Right forelimb (tissue), 1 donor: Measurements from ENCODE around the gene BMP10.

Source experiments
- DNase-seq: peaks from one replicate; pipeline ENCODE4 v3.0.0-alpha.2; 2018

BMP10 gene

DNA sequence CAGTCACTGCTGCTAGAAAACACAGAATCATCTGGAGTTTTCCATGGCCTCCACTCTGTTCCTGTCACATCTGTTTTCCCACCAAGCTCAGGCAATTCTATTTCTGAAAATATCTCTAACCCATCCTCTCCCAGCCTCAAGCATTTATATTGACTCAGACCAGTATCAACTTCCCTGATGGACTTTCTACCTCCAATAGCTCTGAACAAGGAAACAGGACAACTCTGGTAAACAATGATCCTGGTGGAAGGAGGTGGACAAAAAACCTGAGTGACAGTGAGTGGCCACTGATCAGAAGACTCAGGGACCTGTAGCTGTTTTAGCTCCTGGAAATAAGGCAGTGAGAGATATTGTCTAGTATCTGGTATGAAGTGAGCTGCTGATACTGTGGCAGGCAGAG lies 23.4 kb downstream of the BMP10 start:
- DNase-seq, result no peak

DNA sequence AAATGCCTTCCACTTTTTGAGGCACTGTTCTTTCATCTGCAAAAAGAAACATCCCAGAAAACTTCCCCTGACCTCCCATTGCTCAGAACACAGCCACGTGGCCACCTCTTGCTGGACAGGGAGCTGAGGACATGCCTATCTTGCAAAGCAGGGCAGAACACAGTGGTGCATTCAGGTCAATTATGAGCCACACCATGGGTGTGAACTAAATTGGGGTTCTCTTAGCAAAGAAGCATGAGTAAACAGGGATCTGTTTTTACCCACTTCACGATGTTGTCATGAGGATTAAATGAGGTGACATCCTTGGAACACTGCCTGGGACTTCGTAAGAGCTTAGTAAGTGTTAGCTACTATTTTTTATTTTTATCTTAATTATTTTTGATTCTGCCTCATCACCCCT lies 25.1 kb downstream of the BMP10 start:
- no peak for DNase-seq

DNA sequence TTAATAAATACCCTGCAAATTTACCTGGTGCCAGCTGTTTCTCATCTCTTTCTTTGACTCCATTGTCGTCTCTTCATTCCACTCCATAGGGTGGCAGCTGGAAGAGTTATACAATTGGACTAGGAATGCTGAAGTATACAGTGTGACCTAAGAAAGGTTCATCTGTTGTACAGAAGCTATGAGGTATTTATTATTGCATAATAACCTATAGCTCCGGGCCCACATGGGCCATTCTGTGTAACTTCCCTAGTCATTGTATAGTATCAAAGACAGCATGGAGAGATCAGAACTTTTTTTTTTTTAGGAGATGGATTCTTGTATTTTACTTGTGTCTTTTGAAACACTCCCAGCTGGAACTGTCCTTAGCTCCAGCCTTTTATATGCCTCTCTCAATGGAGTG lies 26.2 kb downstream of the BMP10 start:
- DNase-seq, result no peak

DNA sequence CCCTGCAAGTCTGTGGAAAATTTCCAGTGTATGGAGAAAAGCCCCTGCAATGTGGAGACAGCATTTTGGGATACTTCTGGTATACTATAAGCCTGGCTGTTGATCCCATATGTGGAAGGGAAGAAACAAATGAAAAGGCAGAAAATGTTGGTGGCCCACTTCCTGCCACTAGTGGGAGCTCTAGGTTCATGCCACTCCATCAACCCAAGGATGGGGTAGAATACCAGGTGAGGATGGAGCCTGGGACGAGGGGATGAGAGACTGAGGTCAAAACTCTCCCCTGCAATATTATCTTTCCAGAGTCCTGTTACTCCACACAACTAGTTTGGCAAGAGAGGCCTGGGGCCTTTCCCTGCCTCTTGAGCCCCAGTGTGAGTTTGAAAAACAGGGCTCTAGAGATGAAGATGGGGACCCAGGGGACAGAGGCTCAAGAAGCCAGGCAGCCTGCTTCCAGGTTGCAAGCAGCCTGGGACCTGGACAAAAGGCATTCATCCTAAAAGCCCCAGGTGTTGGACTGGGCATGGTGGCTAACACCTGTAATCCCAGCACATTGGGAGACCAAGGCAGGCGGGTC lies 31.9 kb downstream of the BMP10 start:
- DNase-seq, result no peak

DNA sequence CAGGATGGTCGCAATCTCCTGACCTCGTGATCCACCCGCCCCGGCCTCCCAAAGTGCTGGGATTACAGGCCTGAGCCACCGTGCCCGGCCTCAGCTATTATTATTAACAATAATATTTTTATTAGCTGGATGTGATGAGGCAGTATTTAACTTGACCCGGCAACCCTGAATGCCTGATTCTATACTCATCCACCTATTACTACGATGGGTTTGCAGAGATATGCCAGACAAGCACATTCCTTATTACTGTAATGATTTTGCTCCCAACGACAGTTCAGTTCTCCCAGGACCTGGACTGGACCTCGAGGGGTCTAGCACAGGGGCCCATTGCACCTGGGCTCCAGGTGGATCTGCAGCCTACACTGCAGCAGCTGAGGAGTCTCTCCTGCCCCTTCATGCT lies 32.6 kb downstream of the BMP10 start:
- DNase-seq, result no peak

DNA sequence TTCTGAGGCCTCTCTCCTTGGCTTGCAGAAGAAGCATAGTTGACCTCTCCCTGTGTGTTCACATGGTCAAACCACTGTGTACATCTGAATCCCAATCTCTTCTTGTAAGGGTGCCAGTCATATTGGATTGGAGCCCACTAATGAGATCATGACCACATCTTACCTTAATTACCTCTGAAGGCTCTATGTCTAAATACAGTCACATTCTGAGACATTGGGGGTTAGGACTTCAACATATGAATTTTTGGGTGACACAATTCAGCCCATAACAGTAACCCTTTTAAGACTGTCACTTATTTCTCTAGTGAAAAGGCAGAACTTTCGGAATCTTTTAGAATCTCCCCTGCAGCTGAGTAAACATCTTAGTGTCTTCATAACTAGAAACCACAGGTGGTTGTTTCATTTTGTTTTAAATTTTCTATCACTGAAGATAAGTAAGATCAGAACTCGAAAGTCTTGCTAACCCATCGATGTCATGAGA lies 33.3 kb downstream of the BMP10 start:
- DNase-seq, result no peak

DNA sequence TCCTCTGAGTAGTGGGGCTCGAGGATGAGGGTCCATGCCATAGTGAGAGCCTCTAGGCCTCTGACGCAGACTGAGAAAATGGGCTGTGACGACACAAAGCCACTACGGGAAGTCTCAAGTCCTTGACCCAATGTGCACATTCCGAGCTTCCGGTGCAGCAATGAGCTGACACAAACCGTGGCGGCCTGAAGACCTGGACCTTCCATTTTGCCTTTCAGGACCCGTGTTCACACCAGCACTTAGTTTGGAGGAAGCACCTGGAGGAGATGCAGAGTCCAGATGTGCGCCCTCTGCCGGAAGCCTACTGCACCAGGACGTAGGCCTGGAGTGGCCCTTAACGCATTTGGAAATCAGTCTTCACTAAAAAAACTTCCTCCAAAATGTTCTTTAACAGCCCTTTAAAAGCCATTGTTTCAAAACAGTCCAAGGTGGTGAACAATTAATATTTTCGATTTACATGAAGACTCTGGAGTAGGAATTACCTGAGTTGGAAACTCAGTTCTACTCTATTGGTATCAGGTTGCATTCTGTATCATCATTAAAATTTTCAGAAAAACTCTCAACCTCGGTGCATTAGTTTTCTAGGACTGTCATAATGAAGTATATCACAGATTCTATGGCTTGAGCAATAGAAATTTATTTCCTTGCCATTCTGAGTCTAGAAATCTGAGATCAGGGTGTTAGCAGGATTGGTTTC lies 33.9 kb downstream of the BMP10 start:
- DNase-seq, result no peak

DNA sequence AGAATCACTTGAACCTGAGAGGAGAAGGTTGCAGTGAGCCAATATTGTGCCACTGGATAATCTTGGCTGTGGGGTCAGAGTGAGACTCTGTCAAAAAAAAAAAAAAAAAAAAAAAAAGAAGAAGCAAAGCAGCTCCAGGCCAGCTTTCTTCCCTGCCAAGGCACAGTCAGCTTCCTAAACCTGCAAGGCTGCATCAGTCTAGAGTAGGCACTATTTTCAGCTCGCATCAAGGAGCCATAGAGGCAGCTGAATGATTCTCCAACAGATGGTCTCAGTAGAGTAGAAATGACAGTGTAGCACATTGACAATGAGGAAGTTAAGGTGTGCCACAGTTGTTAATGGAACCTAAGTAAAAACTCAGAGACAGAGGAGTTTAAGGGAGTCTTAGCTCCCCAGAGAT lies 35.6 kb downstream of the BMP10 start:
- no peak for DNase-seq

DNA sequence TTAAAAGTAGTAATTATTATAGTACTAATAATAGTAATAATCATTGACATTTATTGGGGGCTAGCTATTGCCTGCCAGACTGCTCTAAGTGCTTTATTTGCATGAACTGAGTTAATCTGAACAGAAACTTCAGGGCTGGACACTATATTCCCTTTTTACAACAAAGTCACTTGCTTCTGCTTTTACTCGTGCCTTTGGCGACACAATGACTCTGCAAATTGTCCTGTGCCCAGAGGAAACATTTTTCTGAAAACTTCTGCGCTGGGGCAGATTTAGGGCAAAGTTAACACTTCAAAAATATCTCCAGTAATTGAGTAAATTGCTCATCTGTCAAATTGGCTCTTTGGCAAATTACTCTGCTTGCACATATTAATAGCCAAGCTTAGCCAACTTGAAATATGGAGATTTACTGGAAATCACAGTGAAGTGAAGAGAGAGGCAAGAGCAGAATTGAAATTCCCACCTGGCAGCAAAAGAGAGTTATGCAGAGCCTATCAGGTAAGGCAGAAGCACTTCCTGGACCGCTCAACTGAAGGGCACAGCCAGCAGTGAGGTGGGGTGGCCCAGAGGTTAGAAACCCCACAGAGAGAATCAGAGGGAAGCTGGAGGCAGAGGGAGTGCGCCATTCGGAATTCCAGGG lies 36.3 kb downstream of the BMP10 start:
- DNase-seq, result no peak

DNA sequence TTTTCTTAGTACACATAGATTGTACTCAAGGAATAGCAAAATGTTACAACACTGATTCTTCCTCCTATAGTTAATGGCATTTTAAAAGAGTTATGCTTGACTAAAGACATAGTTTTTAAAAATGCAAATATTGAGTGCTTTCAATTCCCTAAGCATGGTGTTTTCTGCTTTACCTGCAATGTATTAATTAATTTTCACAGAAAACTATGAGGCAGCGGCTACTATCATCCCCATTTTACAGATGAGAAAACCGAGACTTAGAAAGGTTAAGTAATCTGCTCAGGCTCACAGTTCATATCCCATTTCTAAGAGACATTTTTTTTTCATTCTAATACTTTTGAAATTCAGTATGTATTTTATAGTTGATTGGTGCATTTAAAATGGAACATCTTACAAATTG lies 38.0 kb downstream of the BMP10 start:
- no peak for DNase-seq

DNA sequence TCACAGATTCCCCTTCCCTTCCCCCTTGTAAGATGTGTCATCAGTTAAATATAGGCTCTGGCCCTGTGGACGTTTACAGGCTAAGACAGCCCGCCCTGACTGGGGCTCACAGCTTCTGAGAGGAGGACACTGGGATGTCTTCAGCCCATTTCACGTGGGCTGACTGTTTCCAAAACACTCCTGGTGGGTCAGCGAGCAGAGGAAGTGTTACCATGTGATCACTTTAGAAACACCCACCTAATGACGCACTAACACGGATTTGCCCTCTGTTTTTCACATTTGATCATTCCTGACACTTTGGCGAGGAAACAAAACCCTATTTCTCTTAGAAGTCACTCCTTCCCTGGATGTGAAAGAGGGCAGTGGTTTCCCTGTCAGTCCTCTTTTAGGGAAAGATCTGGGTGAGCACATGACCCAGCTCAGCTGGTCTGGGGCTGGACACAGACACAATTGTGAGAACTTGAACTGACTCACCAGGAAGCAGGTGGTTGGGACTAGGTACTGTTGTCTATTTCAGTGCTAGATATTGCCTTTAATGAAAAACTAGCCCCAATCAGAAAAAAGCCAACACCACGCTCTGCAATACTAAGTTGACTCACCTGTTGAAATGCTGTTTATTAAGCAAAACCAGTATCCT lies 38.8 kb downstream of the BMP10 start:
- DNase-seq, result peak; percentile 55

DNA sequence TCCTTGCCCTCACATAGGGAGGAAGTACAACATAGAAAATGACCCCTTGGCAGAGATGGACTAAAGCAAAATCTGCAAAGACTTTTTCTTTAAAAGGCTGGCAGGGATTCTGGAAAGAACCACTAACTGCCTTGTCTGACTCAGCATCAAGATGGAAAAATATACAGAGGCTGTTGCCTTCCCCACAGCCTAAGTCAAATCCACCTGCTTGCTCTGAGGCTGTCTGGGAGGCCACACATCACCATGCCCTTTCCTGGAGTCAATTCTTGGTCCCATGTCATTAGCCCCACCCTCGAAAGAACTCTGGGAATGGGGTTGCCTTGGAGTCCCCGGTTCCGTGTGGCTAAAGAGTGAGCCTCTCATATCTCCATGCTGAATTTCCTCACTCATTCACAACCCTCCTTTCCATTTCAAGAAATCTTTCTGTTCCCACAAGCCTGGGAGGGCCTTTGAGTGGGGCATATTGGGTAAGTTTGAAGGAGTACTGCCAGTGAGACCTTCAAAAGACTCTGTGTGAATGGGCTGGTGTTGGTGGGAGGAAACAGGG lies 39.4 kb downstream of the BMP10 start:
- DNase-seq, result peak; percentile 60

DNA sequence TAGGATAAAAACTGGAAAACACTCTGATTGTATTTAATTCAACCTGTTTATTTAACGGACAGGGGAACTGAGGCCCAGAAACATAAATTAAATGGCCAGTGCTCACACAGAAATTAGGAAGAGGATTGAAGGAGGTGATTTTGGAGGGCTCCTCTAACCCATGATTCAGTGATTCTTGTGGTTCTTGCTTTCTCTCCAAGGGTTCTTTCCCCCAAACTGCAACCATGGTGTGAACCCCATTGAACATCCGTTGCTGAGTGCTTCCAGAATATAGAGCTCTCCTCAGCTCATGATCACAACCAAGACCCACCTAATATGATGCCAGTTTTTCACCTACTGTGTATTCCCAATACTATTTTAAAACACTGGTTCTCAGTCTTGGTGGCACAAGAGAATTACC lies 41.4 kb downstream of the BMP10 start:
- no peak for DNase-seq

DNA sequence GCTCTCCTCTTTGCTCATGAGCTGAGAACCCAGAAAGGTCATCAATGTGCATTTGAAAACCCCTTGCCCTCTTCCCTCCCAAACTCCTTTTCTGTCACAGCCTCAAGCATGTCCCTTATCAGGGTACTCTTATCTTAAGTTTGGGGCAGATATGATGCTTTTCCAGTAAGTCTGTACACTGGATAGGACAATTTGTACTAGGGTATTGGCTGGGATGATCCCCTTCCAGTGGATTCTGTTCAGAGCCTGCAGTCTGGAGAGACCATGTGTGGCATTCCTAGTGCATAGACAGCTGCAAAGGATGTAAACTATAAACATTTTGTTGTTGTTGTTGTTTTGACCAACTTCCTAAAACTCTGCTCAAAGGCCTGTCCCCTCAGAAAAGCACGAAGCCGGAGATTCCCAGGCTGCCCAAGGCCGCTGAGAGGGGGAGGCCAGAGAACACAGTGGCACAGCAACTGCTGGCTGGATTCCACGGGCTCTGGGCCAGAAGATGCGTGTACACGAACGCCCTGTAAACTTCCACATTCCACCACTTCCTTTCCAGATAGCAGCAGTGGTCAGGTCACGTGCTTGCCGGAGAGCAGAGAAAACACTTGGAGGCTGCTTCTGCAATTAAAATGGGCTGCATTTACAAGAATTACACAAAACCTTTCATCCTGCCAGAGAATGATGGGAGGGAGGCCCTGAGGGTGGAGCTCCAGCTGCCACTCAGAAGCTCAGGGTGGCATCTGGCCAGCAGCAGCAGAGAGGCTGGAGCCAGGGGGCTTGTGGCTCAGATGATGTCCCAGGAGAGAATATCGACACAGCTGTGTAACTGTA lies 42.1 kb downstream of the BMP10 start:
- DNase-seq, result peak; percentile 92

DNA sequence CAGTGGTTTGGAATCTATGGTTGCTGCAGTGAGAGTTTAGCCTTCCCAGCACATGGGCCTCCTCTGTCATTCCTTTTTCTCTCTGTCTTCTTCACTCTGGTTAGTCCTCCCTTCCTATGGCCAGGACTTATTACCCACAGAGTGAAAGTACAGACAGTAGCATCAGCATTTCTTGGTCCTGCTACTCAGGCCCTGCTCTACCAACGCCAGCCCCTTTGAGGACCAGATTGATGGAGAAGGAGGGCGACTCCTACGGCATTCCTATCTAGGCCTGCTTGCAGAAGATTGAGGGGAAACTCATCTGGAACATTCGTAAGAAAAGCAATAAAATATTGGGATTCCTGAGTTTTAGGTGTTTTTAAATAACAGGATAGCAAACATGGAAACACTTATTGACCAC lies 43.5 kb downstream of the BMP10 start:
- DNase-seq, result no peak

DNA sequence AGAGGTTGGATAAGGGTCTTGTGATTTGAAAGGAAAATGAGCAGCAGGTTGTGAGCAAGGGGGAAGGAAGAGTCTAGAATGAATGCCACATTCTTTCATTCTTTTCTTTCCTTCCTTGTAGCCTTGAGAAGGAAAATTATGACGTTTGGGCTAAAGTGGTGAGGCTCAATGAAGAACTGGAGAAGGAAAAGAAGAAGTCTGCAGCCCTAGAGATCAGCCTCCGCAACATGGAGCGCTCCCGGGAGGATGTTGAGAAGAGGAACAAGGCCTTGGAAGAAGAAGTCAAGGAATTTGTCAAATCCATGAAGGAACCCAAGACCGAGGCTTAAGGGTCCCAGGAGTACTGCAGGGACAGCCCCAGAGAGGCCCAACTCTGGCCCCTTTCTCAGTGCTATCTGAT lies 45.3 kb downstream of the BMP10 start:
- DNase-seq, result no peak

DNA sequence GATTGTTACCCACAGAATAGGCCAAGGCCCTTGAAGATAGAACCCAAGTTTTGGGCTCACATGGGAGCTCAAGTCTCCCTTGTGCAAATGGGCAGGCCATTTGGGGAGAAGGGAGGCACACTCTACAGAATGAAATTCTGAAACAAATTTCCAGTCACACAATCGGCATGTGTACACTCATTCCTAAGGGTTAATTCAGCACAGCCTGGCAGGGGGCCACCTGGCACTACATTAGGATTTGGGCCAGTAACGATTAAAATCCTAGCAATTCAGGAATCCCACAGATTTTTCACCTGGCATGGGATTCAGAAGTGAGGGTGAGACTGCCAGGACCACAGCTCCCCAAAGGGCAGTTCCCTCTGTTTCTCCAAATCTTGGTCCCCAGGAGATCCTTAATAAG lies 46.4 kb downstream of the BMP10 start:
- no peak for DNase-seq

DNA sequence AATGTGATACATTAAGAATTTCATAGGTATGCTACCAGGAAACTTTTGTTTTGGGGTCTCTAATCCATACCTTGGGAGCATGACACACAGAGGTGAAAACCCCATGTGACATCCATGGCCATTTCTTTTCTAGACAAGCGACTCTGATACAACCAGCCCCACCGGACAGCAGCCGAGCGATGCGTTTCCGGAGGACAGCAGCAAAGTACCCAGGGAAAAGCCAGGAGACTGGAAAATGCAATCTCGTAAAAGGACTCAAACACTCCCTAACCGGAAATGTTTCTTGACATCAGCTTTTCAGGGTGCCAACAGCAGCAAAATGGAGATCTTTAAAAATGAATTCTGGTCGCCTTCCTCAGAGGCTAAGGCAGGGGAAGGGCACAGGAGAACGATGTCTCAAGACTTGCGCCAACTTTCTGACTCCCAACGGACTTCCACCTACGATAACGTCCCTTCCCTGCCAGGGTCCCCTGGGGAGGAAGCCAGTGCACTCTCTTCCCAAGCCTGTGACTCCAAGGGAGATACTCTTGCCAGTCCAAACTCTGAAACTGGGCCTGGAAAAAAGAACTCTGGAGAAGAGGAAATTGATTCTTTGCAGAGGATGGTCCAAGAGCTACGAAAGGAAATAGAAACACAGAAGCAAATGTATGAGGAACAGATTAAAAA lies 48.9 kb downstream of the BMP10 start:
- no peak for DNase-seq

DNA sequence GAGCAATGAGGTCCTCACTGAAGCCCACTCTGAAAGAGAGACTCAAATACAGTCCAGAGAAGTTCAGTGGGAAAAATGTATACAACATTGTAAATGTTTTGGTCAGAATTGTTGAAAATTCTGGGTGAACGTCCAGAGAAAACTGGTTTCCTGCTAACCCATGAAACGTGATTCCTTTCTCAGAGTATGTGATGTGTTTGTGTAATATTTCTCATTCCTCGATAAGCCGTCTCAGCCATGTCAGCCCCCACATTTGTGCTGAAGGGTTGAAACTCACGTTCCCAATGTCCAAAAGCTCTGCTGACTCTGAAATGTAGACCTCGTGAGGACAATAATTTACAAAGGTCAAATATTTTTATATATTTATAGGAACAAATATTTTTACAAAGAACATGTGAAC lies 51.6 kb downstream of the BMP10 start:
- DNase-seq, result no peak

DNA sequence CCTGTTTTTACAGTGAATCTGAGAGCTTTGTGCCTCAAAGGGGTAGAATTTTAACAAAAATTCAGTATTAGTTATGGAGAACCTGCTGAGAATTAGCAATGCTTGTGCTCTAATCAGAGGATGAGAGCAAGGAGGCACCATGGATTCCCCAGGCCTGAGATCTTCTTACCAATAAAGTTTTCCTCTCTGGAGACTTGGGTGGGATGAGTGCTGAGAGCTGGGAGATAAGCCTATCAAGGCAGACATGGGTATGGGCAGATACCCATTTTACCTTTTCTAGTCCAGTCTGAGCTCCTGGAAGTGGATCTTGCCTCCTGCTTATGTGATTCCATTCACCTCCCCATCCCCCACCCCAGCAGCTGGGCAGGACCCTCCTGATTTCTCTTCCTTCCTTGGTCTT lies 53.9 kb downstream of the BMP10 start:
- no peak for DNase-seq
